Endothelial cell of umbilical vein (primary cell): Measurements from ENCODE around the gene SAP130.

Source experiments
- CTCF ChIP-seq, 2 donors: IDR thresholded peaks; 1 replicate in 1 of 2; 2 replicates in 1 of 2; pipeline ENCODE4 v1.5.1; 2011; ENCODE audit warnings: low read length in 2 of 2, mild to moderate bottlenecking in 2 of 2, moderate library complexity in 2 of 2, control low read depth in 1 of 2, inconsistent platforms in 1 of 2, low read depth in 1 of 2; ENCODE audit not compliant: insufficient read depth in 1 of 2; ENCODE audit errors: extremely low read depth in 1 of 2
- EZH2 ChIP-seq: IDR thresholded peaks from 2 replicates; pipeline ENCODE4 v1.6.1; 2012; ENCODE audit warnings: borderline replicate concordance, low read depth, mild to moderate bottlenecking, moderate library complexity, low read length, inconsistent platforms; ENCODE audit not compliant: severe bottlenecking
- FOS ChIP-seq: IDR thresholded peaks from 2 replicates; pipeline ENCODE4 v1.6.1; 2011; ENCODE audit warnings: mild to moderate bottlenecking, low read length, moderate library complexity, borderline replicate concordance; ENCODE audit not compliant: insufficient read depth
- GATA2 ChIP-seq: IDR thresholded peaks from 2 replicates; pipeline ENCODE4 v1.7.0; 2011; ENCODE audit warnings: low read depth, mild to moderate bottlenecking, moderate library complexity, mixed read lengths, low read length; ENCODE audit not compliant: insufficient read length, insufficient read depth
- MYC ChIP-seq: IDR thresholded peaks from one replicate; pipeline ENCODE4 v1.6.1; 2011; ENCODE audit warnings: mild to moderate bottlenecking, low read depth, low read length
- POLR2A ChIP-seq: IDR thresholded peaks from 2 replicates; pipeline ENCODE4 v1.6.1; 2012; ENCODE audit warnings: low read depth, mild to moderate bottlenecking, control low read depth, low read length
- POLR2AphosphoS5 ChIP-seq: IDR thresholded peaks from 2 replicates; pipeline ENCODE4 v1.6.1; 2012; ENCODE audit warnings: low read depth, mild to moderate bottlenecking, control low read depth, low read length, moderate library complexity; ENCODE audit not compliant: insufficient read depth

GRCh38 chr2:128016620-128017019, 11.2 kb downstream of the SAP130 start:
- TF ChIP-seq POLR2A (no peak), CTCF (IDR thresholded peaks at IDR 0.05; ENCODE audit: extremely low read depth in 1 of 2, insufficient read depth in 1 of 2, low read depth in 1 of 2, low read length in 2 of 2) (no peak), POLR2AphosphoS5 (no peak), EZH2 (no peak), FOS (no peak), MYC (no peak), GATA2 (no peak)
